ENCODE measurements around the gene RABGAP1.

Gene RABGAP1

GRCh38 chr9:123091459-123091858, 150.6 kb downstream of the RABGAP1 start:
- TF ChIP-seq POLR2AphosphoS5 (IDR thresholded peaks at IDR 0.05; ENCODE audit: low read depth, low read length): no peak
- no peak for TF ChIP-seq SPI1 (IDR thresholded peaks at IDR 0.05; ENCODE audit: low read depth, low read length)
- no peak for TF ChIP-seq TAF1 (IDR thresholded peaks at IDR 0.05; ENCODE audit: low read depth, low read length)
- no peak for TF ChIP-seq POU2F2 (IDR thresholded peaks at IDR 0.05; ENCODE audit: low read depth, low read length)
- TF ChIP-seq POLR2A (IDR thresholded peaks at IDR 0.05; ENCODE audit: low read depth, low read length): no peak
- no peak for TF ChIP-seq PAX5 (IDR thresholded peaks at IDR 0.05; ENCODE audit: insufficient read depth, low read length, severe bottlenecking)
- no peak for FAIRE-seq
- no peak for DNase-seq (ENCODE audit: insufficient read length, low spot score)

GRCh38 chr9:123093141-123093540, 152.3 kb downstream of the RABGAP1 start:
- FAIRE-seq (no peak), DNase-seq (ENCODE audit: insufficient read length, low spot score) (no peak)
- TF ChIP-seq TAF1 (IDR thresholded peaks at IDR 0.05; ENCODE audit: low read depth, low read length) (no peak), PAX5 (IDR thresholded peaks at IDR 0.05; ENCODE audit: insufficient read depth, low read length, severe bottlenecking) (no peak), POLR2AphosphoS5 (IDR thresholded peaks at IDR 0.05; ENCODE audit: low read depth, low read length) (no peak), POU2F2 (IDR thresholded peaks at IDR 0.05; ENCODE audit: low read depth, low read length) (no peak), SPI1 (IDR thresholded peaks at IDR 0.05; ENCODE audit: low read depth, low read length) (no peak), POLR2A (IDR thresholded peaks at IDR 0.05; ENCODE audit: low read depth, low read length) (no peak)

GRCh38 chr9:123096987-123097386, 156.2 kb downstream of the RABGAP1 start:
- no peak for FAIRE-seq
- DNase-seq (ENCODE audit: insufficient read length, low spot score): no peak
- TF ChIP-seq SPI1 (IDR thresholded peaks at IDR 0.05; ENCODE audit: low read depth, low read length) (no peak), POU2F2 (IDR thresholded peaks at IDR 0.05; ENCODE audit: low read depth, low read length) (no peak), TAF1 (IDR thresholded peaks at IDR 0.05; ENCODE audit: low read depth, low read length) (no peak), POLR2A (IDR thresholded peaks at IDR 0.05; ENCODE audit: low read depth, low read length) (no peak), POLR2AphosphoS5 (IDR thresholded peaks at IDR 0.05; ENCODE audit: low read depth, low read length) (no peak), PAX5 (IDR thresholded peaks at IDR 0.05; ENCODE audit: insufficient read depth, low read length, severe bottlenecking) (no peak)

GRCh38 chr9:123097430-123098095, 156.7 kb downstream of the RABGAP1 start:
- FAIRE-seq (no peak), DNase-seq (ENCODE audit: insufficient read length, low spot score) (no peak)
- TF ChIP-seq TAF1 (IDR thresholded peaks at IDR 0.05; ENCODE audit: low read depth, low read length): no peak
- no peak for TF ChIP-seq POU2F2 (IDR thresholded peaks at IDR 0.05; ENCODE audit: low read depth, low read length)
- no peak for TF ChIP-seq POLR2A (IDR thresholded peaks at IDR 0.05; ENCODE audit: low read depth, low read length)
- no peak for TF ChIP-seq SPI1 (IDR thresholded peaks at IDR 0.05; ENCODE audit: low read depth, low read length)
- no peak for TF ChIP-seq PAX5 (IDR thresholded peaks at IDR 0.05; ENCODE audit: insufficient read depth, low read length, severe bottlenecking)
- no peak for TF ChIP-seq POLR2AphosphoS5 (IDR thresholded peaks at IDR 0.05; ENCODE audit: low read depth, low read length)

GRCh38 chr9:123098096-123098459, 157.3 kb downstream of the RABGAP1 start:
- TF ChIP-seq POLR2A (IDR thresholded peaks at IDR 0.05; ENCODE audit: low read depth, low read length): no peak
- no peak for TF ChIP-seq PAX5 (IDR thresholded peaks at IDR 0.05; ENCODE audit: insufficient read depth, low read length, severe bottlenecking)
- TF ChIP-seq SPI1 (IDR thresholded peaks at IDR 0.05; ENCODE audit: low read depth, low read length): no peak
- no peak for TF ChIP-seq POU2F2 (IDR thresholded peaks at IDR 0.05; ENCODE audit: low read depth, low read length)
- TF ChIP-seq POLR2AphosphoS5 (IDR thresholded peaks at IDR 0.05; ENCODE audit: low read depth, low read length): no peak
- FAIRE-seq: no peak

GRCh38 chr9:123099042-123099441, 158.2 kb downstream of the RABGAP1 start:
- TF ChIP-seq SPI1 (IDR thresholded peaks at IDR 0.05; ENCODE audit: low read depth, low read length) (no peak), POLR2AphosphoS5 (IDR thresholded peaks at IDR 0.05; ENCODE audit: low read depth, low read length) (no peak), POLR2A (IDR thresholded peaks at IDR 0.05; ENCODE audit: low read depth, low read length) (no peak), TAF1 (IDR thresholded peaks at IDR 0.05; ENCODE audit: low read depth, low read length) (no peak), POU2F2 (IDR thresholded peaks at IDR 0.05; ENCODE audit: low read depth, low read length) (no peak), PAX5 (IDR thresholded peaks at IDR 0.05; ENCODE audit: insufficient read depth, low read length, severe bottlenecking) (no peak)
- FAIRE-seq: no peak

More at GRCh38 chr9:123098096-123098459, 157.3 kb downstream of the RABGAP1 start:
- DNase-seq (ENCODE audit: insufficient read length, low spot score): no peak

GRCh38 chr9:123099548-123099947, 158.7 kb downstream of the RABGAP1 start:
- DNase-seq (ENCODE audit: insufficient read length, low spot score) (no peak), FAIRE-seq (no peak)
- TF ChIP-seq SPI1 (IDR thresholded peaks at IDR 0.05; ENCODE audit: low read depth, low read length) (no peak), TAF1 (IDR thresholded peaks at IDR 0.05; ENCODE audit: low read depth, low read length) (no peak), POLR2AphosphoS5 (IDR thresholded peaks at IDR 0.05; ENCODE audit: low read depth, low read length) (no peak), POU2F2 (IDR thresholded peaks at IDR 0.05; ENCODE audit: low read depth, low read length) (no peak), POLR2A (IDR thresholded peaks at IDR 0.05; ENCODE audit: low read depth, low read length) (no peak), PAX5 (IDR thresholded peaks at IDR 0.05; ENCODE audit: insufficient read depth, low read length, severe bottlenecking) (no peak)

More at GRCh38 chr9:123099042-123099441, 158.2 kb downstream of the RABGAP1 start:
- no peak for DNase-seq (ENCODE audit: insufficient read length, low spot score)

GRCh38 chr9:123102375-123103113, 161.7 kb downstream of the RABGAP1 start:
- no peak for FAIRE-seq
- no peak for TF ChIP-seq TAF1 (IDR thresholded peaks at IDR 0.05; ENCODE audit: low read depth, low read length)
- TF ChIP-seq SPI1 (IDR thresholded peaks at IDR 0.05; ENCODE audit: low read depth, low read length): no peak
- no peak for TF ChIP-seq POLR2AphosphoS5 (IDR thresholded peaks at IDR 0.05; ENCODE audit: low read depth, low read length)
- TF ChIP-seq PAX5 (IDR thresholded peaks at IDR 0.05; ENCODE audit: insufficient read depth, low read length, severe bottlenecking): no peak
- TF ChIP-seq POU2F2 (IDR thresholded peaks at IDR 0.05; ENCODE audit: low read depth, low read length): no peak
- no peak for TF ChIP-seq POLR2A (IDR thresholded peaks at IDR 0.05; ENCODE audit: low read depth, low read length)
- no peak for DNase-seq (ENCODE audit: insufficient read length, low spot score)

GRCh38 chr9:123104807-123105206, 164.0 kb downstream of the RABGAP1 start:
- FAIRE-seq (no peak), DNase-seq (ENCODE audit: insufficient read length, low spot score) (no peak)
- TF ChIP-seq POLR2A (IDR thresholded peaks at IDR 0.05; ENCODE audit: low read depth, low read length) (no peak), PAX5 (IDR thresholded peaks at IDR 0.05; ENCODE audit: insufficient read depth, low read length, severe bottlenecking) (no peak), SPI1 (IDR thresholded peaks at IDR 0.05; ENCODE audit: low read depth, low read length) (no peak), TAF1 (IDR thresholded peaks at IDR 0.05; ENCODE audit: low read depth, low read length) (no peak), POU2F2 (IDR thresholded peaks at IDR 0.05; ENCODE audit: low read depth, low read length) (no peak), POLR2AphosphoS5 (IDR thresholded peaks at IDR 0.05; ENCODE audit: low read depth, low read length) (no peak)

All from GM12891 (cell line).